Measurements from ENCODE around the gene EMID1.

Gene EMID1

GRCh38 chr22:29277927-29278326 lies 72.2 kb downstream of the EMID1 start:
- no peak for TF ChIP-seq CTCF (IDR thresholded peaks at IDR 0.05; ENCODE audit: low read depth, low read length, missing control alignments)
- no peak overlapping the region for H3K4me3 ChIP-seq (ENCODE audit: low read depth, low read length)
- no peak for DNase-seq (ENCODE audit: low read depth)

GRCh38 chr22:29284196-29284595 lies 78.5 kb downstream of the EMID1 start:
- H3K4me3 ChIP-seq (ENCODE audit: low read depth, low read length), result no peak overlapping the region
- no peak for TF ChIP-seq CTCF (IDR thresholded peaks at IDR 0.05; ENCODE audit: low read depth, low read length, missing control alignments)
- no peak for DNase-seq (ENCODE audit: low read depth)

GRCh38 chr22:29288837-29289236 lies 83.1 kb downstream of the EMID1 start:
- no peak overlapping the region for H3K4me3 ChIP-seq (ENCODE audit: low read depth, low read length)
- no peak for DNase-seq (ENCODE audit: low read depth)
- no peak for TF ChIP-seq CTCF (IDR thresholded peaks at IDR 0.05; ENCODE audit: low read depth, low read length, missing control alignments)

- no peak overlapping the region for H3K4me3 ChIP-seq (ENCODE audit: low read depth, low read length)
- DNase-seq (ENCODE audit: low read depth), result no peak
- no peak for TF ChIP-seq CTCF (IDR thresholded peaks at IDR 0.05; ENCODE audit: low read depth, low read length, missing control alignments)
These were observed 84.4 kb downstream of the EMID1 start for GRCh38 chr22:29290061-29290460.

GRCh38 chr22:29291215-29291614 lies 85.5 kb downstream of the EMID1 start:
- no peak for TF ChIP-seq CTCF (IDR thresholded peaks at IDR 0.05; ENCODE audit: low read depth, low read length, missing control alignments)
- no peak for DNase-seq (ENCODE audit: low read depth)

GRCh38 chr22:29292379-29292778 lies 86.7 kb downstream of the EMID1 start:
- H3K4me3 ChIP-seq (ENCODE audit: low read depth, low read length), result no peak overlapping the region
- TF ChIP-seq CTCF (IDR thresholded peaks at IDR 0.05; ENCODE audit: low read depth, low read length, missing control alignments), result no peak
- DNase-seq (ENCODE audit: low read depth), result no peak

More at GRCh38 chr22:29291215-29291614, 85.5 kb downstream of the EMID1 start:
- H3K4me3 ChIP-seq (ENCODE audit: low read depth, low read length), result no peak overlapping the region

- no peak for DNase-seq (ENCODE audit: low read depth)
- H3K4me3 ChIP-seq (ENCODE audit: low read depth, low read length), result no peak overlapping the region
- TF ChIP-seq CTCF (IDR thresholded peaks at IDR 0.05; ENCODE audit: low read depth, low read length, missing control alignments), result no peak
These were observed 92.9 kb downstream of the EMID1 start for GRCh38 chr22:29298641-29299040.

All from GM12864 (cell line).